NOMO-1 treated with dmso at 0.1 percent for 144 hours (cell line): Measurements from ENCODE around the gene FMN2.
"Not testable (repeated sequence)": the region's sequence is repeated elsewhere in the genome, so short reads cannot be mapped to it uniquely, and the experiment has no call there.

Source experiments
- DNase-seq: peaks from one replicate; lab custom pipeline; 2025; ENCODE audit not compliant: unreplicated experiment; lab: John Stamatoyannopoulos, UW

FMN2 gene

DNA sequence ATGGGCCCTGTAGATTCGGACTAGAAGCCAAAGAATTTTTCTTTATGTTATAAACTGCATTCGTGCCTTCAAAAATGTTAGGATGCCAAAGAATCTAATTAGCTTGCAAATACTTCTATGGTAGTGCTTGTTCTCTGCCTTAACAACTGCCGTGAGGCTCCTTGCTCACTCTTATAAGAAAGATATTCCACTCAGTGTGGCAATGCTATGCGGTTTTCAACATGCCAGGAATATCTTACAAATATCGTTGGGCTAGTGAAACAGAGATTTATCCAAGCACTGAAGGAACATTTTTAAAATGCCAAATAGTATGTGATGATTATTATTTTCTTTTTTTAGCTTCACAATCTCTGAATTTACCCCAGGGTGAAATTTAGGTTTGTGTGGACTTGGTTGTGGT, 322.0 kb downstream of the FMN2 start:
- DNase-seq, result no peak

DNA sequence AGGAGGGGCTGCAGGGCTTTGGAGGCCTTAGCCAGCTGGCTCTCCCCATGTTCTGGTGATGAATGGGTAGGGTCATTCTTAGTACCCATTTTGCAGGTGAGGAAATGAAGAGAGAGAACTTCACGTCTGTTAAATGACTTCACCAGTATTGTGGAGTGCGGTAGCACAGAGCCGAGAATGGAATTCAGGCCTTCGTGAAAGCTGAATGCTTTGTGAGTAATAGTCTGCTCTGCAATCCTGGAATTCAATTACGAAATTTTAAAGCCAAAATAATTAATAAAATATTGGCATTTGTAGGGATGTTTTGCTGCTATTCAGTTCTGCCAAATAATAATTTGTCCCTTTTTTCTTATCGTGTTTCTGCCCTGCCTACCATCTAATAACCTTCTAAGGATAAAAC, 322.6 kb downstream of the FMN2 start:
- DNase-seq, result no peak

- DNase-seq, result not testable (repeated sequence)
These were observed 323.3 kb downstream of the FMN2 start for GRCh38 chr1:240415011-240415410.

- DNase-seq, result no peak
These were observed 323.8 kb downstream of the FMN2 start for GRCh38 chr1:240415532-240415931.

- DNase-seq, result no peak
These were observed 325.6 kb downstream of the FMN2 start for GRCh38 chr1:240417317-240417716.

DNA sequence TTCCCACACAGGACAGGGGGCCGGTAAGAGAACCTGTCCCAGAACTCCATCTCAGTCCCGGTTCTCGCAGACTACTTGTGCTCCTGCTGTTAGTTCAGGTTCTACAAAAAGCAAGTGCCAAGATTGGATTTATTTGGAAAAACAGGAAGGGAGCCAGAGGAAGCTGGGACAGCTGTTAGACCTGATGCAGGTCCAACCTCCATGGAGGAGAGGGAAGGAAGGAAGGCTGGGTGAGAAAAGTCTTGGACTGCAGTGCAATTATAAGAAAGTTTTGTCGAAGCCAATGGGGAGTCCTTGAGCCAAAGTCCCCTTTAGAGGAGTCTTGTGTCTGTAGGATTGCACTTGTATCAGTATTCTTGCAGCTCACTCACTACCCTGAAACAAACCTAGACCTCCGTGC, 329.1 kb downstream of the FMN2 start:
- no peak for DNase-seq

- no peak for DNase-seq
These were observed 331.7 kb downstream of the FMN2 start for GRCh38 chr1:240423246-240423924.

DNA sequence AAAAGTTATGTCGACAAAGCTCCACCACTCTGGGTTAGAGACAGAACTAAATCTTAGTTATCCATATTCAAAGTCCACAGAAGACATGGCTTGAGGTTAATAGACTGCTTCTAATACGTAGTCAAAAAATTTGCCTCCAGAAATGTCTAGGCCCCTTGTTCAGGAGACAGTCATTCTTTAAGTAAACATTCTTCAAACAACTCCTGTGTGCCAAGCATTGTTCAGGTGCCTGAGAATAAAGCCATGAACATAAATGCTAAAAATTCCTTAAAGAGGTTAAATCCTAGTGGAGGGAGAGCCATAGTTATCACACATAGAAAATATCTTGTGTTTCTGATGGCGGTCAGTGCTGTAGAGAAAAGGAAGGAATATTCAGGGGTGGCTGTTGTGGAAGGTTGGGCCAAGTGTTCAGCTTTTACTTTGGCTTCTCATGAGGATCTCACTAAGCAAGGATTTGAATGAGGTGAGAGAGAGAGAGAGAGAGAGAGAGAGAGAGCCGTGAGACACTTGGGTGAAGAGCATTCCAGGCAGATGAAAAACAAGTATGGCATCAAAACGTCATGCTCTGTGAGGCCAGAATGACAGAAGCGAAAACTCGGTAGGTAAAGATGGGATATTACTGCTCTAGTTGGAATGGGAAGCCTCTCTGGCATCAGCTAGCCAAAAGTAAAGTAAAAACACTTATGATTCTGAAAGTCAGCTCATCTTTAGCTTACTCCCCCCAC, 333.2 kb downstream of the FMN2 start:
- no peak for DNase-seq

- DNase-seq, result no peak
These were observed 334.4 kb downstream of the FMN2 start for GRCh38 chr1:240426051-240426450.

DNA sequence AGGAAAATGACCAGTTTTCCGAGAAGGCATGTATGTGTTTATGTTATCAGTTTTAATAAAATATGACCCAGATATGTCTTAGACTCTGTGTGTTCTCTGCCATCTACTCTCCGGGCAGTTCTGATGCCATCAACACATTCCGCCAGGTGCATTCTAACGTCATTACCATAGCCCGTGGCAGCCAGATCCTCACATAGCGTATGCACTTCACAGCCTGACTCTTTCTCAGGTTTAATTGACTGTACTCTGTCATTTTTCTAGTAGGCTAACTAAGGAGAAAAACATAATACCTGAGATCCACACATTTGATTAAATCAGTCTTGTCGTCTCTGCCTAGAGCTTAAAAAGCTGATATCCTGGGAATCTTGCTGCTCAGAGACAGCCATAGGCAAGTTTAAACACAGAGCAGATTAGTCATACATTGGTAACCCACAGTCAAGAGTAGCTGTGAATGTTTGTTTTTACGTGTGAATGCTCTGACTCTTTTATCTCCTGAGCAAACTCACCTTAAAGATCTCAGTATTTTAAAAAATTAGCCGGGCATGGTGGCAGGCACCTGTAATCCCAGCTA, 344.4 kb downstream of the FMN2 start:
- no peak for DNase-seq

DNA sequence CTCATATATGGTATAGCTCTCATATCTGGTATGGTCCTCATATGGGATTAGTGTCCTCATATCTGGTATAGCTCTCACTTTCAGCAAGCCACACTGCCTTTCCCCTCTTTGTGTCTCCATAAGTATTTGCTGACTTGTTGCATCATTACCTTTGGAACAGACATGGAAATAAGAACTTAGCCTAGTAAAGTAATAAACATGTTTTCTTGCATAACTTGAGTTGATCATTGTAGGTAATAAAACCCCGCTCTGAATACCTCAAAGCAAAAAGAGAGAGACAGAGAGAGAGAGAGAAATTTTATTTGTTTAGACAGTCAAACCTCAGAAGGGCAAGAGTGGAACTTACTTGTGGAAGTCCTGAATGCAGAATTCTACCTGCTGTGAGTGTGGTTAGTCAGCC, 350.0 kb downstream of the FMN2 start:
- no peak for DNase-seq

DNA sequence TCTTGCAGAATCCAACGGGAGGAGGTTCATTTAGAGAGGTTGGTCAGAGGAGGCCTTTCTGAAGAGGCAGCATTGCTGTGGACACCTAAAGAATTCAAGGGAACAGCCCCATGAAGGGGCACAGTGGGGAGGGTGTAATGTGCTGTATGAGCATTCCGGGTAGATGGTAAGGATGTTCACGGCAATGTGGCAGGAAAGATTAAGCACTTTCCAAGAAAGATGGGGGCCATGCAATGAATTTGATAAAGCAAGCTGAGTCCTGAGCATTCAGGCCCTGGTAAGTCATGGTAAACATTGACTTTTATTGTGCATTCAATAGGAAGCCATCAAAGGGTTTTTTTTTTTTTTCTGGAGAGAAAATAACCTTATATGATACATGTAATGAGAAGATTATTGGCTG, 353.7 kb downstream of the FMN2 start:
- DNase-seq, result no peak

GRCh38 chr1:240455228-240455821, 363.6 kb downstream of the FMN2 start:
- no peak for DNase-seq

- no peak for DNase-seq
These were observed 365.5 kb downstream of the FMN2 start for GRCh38 chr1:240457203-240457602.

GRCh38 chr1:240462277-240462676, 370.6 kb downstream of the FMN2 start:
- no peak for DNase-seq

DNA sequence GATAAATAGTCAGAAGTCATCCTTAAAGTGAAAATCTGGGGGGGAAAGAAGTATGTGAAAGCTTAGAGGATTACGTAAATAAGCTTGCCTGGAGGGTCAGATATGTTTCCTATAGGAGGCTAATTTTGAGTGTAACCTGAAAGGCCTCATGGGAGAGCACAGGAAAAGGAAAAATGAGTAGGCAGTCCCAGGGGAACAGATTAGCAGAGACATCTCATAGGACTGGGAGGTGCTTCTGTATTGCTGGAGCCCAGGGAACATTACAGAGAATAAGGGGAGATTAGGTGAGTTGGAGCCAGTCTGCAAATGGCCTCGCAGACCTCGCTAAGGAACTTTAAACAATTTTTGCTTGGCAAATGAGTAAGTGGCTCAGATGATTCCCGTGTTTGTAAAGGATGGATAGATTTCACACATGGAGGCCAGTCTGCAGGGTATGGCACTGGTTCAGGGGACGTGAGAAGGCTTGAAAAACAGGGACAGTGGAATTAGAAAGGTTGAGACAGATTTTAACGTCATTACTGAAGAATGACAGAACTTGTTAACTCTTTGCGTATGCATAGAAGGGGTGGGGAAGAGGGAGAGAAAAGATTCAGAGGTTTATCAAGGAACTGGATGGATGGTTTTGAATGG, 371.2 kb downstream of the FMN2 start:
- DNase-seq, result no peak

DNA sequence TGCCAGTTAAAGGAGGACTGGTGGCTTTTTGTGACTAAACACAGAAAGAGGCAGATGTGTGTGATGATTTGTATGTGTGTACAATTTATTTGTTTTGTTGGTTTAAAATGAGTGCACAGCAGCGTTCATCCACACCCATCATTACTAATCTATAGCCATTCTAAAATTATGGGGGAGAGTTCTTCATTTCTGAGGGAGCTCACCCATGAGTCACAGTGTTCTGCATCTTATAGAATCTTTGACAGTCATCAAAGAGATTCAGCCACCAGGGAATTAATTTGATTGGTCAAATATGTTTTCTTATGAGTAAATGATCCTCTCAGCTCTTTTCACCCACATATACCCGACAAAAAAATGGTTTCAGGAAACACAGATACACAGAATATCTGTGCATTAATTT, 372.4 kb downstream of the FMN2 start:
- DNase-seq, result no peak

DNA sequence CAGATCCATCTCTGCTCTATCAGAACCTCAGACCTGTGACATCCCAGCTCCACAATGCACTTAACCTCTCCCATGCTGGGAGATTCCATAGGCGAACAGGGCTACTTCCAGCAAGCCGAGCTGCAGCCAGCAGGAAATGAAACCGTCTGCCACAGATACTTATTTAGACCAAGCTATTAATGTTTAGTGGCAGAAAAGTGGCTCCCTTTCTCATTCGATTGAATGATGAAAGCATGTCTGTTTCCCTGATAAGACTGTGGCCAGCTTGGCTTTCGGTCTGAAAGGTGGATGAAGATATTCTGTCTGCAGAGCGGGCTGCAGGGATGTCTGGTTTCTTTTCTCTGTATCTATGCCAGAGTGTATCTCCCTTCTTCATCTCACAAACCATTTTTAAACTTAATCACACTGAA, 373.9 kb downstream of the FMN2 start:
- DNase-seq, result no peak

DNA sequence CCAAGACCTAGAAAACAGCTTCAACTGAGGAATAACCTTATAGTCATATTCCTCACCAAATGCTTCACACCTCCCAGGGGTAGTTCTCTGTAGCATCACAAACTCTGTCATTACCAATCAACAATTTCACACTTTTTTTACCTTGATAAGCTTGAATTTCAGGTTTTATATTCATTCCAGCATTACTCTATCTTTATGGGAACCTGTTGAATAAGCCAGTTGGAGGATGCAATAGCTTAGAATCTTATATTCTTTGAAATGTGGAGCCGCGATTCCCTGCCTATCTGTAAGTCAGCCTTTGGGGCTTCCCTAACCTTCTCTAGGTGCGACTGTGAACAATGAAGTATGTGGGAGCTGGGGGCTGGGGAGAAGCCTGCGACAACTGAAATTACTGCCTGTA, 374.8 kb downstream of the FMN2 start:
- no peak for DNase-seq

- no peak for DNase-seq
These were observed 376.2 kb downstream of the FMN2 start for GRCh38 chr1:240467895-240468294.

GRCh38 chr1:240468656-240469055, 377.0 kb downstream of the FMN2 start:
- DNase-seq, result no peak
